HEK293 (cell line): Measurements from ENCODE around the gene FRY.

Experiments used
- CTCF ChIA-PET: fragments of 350-600 bp; formaldehyde crosslinking; extraction: SDS; loops from one replicate; lab custom pipeline; 2021; ENCODE audit warnings: antibody characterized with exemption; lab: Yijun Ruan, JAX
- POLR2A ChIA-PET: fragments of 300-600 bp; formaldehyde crosslinking; extraction: SDS; loops from one replicate; lab custom pipeline; 2020; ENCODE audit warnings: antibody characterized with exemption, inconsistent platforms; lab: Yijun Ruan, JAX
- H3K27ac ChIP-seq: fragments of 200-500 bp; sonication (Bioruptor generic); 2 replicates; pipeline ENCODE4 v1.5.1; 2014; ENCODE audit warnings: low read depth, low read length, control low read depth, inconsistent platforms; ENCODE audit errors: extremely low read depth
- H3K36me3 ChIP-seq, 2 experiments: fragments of 200-500 bp in 1 of 2; sonication (Bioruptor generic) in 1 of 2; 1 replicate in 1 of 2; 2 replicates in 1 of 2; pipeline ENCODE4 v1.5.1; 2014 to 2017; ENCODE audit warnings: inconsistent platforms in 2 of 2, low read length in 2 of 2; ENCODE audit not compliant: control insufficient read depth in 2 of 2, insufficient read depth in 1 of 2
- H3K4me1 ChIP-seq: fragments of 200-500 bp; sonication (Bioruptor generic); 2 replicates; pipeline ENCODE4 v1.5.1; 2014; ENCODE audit warnings: mild to moderate bottlenecking, low read length, inconsistent platforms; ENCODE audit not compliant: control insufficient read depth, insufficient read depth
- H3K4me3 ChIP-seq: 2 replicates; pipeline ENCODE4 v1.5.1; 2011; ENCODE audit warnings: low read depth, mild to moderate bottlenecking, control low read depth, low read length, moderate library complexity
- H3K9me3 ChIP-seq: fragments of 200-500 bp; sonication (Bioruptor generic); 2 replicates; pipeline ENCODE4 v1.5.1; 2014; ENCODE audit warnings: low read depth, low read length, inconsistent platforms; ENCODE audit not compliant: control insufficient read depth, insufficient read depth
- HIC1 ChIP-seq: fragments of 450-650 bp; formaldehyde crosslinking; IDR thresholded peaks from 2 replicates; pipeline ENCODE4 v1.5.1; 2016; ENCODE audit warnings: missing biosample characterization, missing genetic modification characterization
- KLF1 ChIP-seq: fragments of 450-650 bp; formaldehyde crosslinking; IDR thresholded peaks from 2 replicates; pipeline ENCODE4 v1.5.1; 2016; ENCODE audit warnings: missing biosample characterization, missing genetic modification characterization
- KLF7 ChIP-seq: fragments of 450-650 bp; formaldehyde crosslinking; IDR thresholded peaks from 2 replicates; pipeline ENCODE4 v1.5.1; 2016; ENCODE audit warnings: missing biosample characterization, missing genetic modification characterization, borderline replicate concordance
- OVOL3 ChIP-seq: fragments of 450-650 bp; formaldehyde crosslinking; IDR thresholded peaks from 2 replicates; pipeline ENCODE4 v1.5.1; 2016; ENCODE audit warnings: missing biosample characterization, missing genetic modification characterization
- PRDM2 ChIP-seq: fragments of 450-650 bp; formaldehyde crosslinking; IDR thresholded peaks from 2 replicates; pipeline ENCODE4 v1.5.1; 2016; ENCODE audit warnings: missing biosample characterization, missing genetic modification characterization, borderline replicate concordance
- PRDM4 ChIP-seq: fragments of 450-650 bp; formaldehyde crosslinking; IDR thresholded peaks from 2 replicates; pipeline ENCODE4 v1.5.1; 2017; ENCODE audit warnings: missing biosample characterization, missing genetic modification characterization
- REPIN1 ChIP-seq: fragments of 450-650 bp; formaldehyde crosslinking; IDR thresholded peaks from 2 replicates; pipeline ENCODE4 v1.5.1; 2017; ENCODE audit warnings: missing biosample characterization, missing genetic modification characterization, low read depth
- ZNF10 ChIP-seq: fragments of 450-650 bp; formaldehyde crosslinking; IDR thresholded peaks from 2 replicates; pipeline ENCODE4 v1.5.1; 2017; ENCODE audit warnings: missing biosample characterization, missing genetic modification characterization
- ZNF146 ChIP-seq: fragments of 450-650 bp; formaldehyde crosslinking; IDR thresholded peaks from 2 replicates; pipeline ENCODE4 v1.5.1; 2016; ENCODE audit warnings: missing biosample characterization, missing genetic modification characterization
- ZNF148 ChIP-seq: fragments of 450-650 bp; formaldehyde crosslinking; IDR thresholded peaks from 2 replicates; pipeline ENCODE4 v1.5.0; 2017; ENCODE audit warnings: missing biosample characterization, missing genetic modification characterization, borderline replicate concordance
- ZNF398 ChIP-seq: fragments of 450-650 bp; formaldehyde crosslinking; IDR thresholded peaks from 2 replicates; pipeline ENCODE4 v1.5.1; 2017; ENCODE audit warnings: missing biosample characterization, missing genetic modification characterization
- ZNF404 ChIP-seq: fragments of 450-650 bp; formaldehyde crosslinking; IDR thresholded peaks from 2 replicates; pipeline ENCODE4 v1.5.1; 2017; ENCODE audit warnings: missing biosample characterization, missing genetic modification characterization
- ZNF48 ChIP-seq: fragments of 450-650 bp; formaldehyde crosslinking; IDR thresholded peaks from 2 replicates; pipeline ENCODE4 v1.5.1; 2016; ENCODE audit warnings: missing biosample characterization, missing genetic modification characterization
- ZNF513 ChIP-seq: fragments of 450-650 bp; IDR thresholded peaks from 2 replicates; pipeline ENCODE4 v1.5.1; 2018; ENCODE audit warnings: missing biosample characterization, missing genetic modification characterization
- ZNF600 ChIP-seq: fragments of 450-650 bp; formaldehyde crosslinking; IDR thresholded peaks from 2 replicates; pipeline ENCODE4 v1.5.1; 2016; ENCODE audit warnings: missing biosample characterization, missing genetic modification characterization
- ZNF621 ChIP-seq: fragments of 450-650 bp; formaldehyde crosslinking; IDR thresholded peaks from 2 replicates; pipeline ENCODE4 v1.5.1; 2017; ENCODE audit warnings: missing biosample characterization, missing genetic modification characterization
- ZNF658 ChIP-seq: fragments of 450-650 bp; formaldehyde crosslinking; IDR thresholded peaks from 2 replicates; pipeline ENCODE4; 2016; ENCODE audit warnings: missing biosample characterization, missing genetic modification characterization
- ZSCAN5A ChIP-seq: fragments of 450-650 bp; formaldehyde crosslinking; IDR thresholded peaks from 2 replicates; pipeline ENCODE4 v1.5.1; 2016; ENCODE audit warnings: missing biosample characterization, missing genetic modification characterization

The FRY gene

GRCh38 chr13:32300920-32301319, 269.3 kb downstream of the FRY start:
- no peaks in the 10 kb centered on the region for H3K9me3 ChIP-seq

More at GRCh38 chr13:32300920-32301319, 269.3 kb downstream of the FRY start:
- ChIA-PET POLR2A (no interaction called here), CTCF (interaction anchor here (1.9 kb wide), 1 partner anchor 8 kb away, joined by 5 read pairs; no protein-coding TSS in a partner anchor)
- Histone ChIP-seq H3K4me3 (no peak overlapping the region), H3K27ac (no peak overlapping the region), H3K36me3 (no peaks in the 10 kb centered on the region), H3K4me1 (no peaks in the 10 kb centered on the region)
- TF ChIP-seq ZNF146 (no peak), ZNF398 (tag by site-specific recombination) (no peak), PRDM2 (no peak), ZNF148 (no peak), HIC1 (tag by site-specific recombination) (no peak), ZNF48 (tag by site-specific recombination) (no peak), PRDM4 (tag by site-specific recombination) (no peak), ZNF658 (tag by site-specific recombination) (no peak), ZNF404 (tag by site-specific recombination) (no peak), KLF1 (no peak), REPIN1 (no peak), ZSCAN5A (no peak), ZNF621 (no peak), ZNF10 (tag by site-specific recombination) (no peak), ZNF513 (tag by site-specific recombination) (no peak), OVOL3 (tag by site-specific recombination) (no peak), ZNF600 (tag by site-specific recombination) (no peak), KLF7 (tag by site-specific recombination) (no peak)
